ENCODE results near the gene DLG5.

The DLG5 gene

DNA sequence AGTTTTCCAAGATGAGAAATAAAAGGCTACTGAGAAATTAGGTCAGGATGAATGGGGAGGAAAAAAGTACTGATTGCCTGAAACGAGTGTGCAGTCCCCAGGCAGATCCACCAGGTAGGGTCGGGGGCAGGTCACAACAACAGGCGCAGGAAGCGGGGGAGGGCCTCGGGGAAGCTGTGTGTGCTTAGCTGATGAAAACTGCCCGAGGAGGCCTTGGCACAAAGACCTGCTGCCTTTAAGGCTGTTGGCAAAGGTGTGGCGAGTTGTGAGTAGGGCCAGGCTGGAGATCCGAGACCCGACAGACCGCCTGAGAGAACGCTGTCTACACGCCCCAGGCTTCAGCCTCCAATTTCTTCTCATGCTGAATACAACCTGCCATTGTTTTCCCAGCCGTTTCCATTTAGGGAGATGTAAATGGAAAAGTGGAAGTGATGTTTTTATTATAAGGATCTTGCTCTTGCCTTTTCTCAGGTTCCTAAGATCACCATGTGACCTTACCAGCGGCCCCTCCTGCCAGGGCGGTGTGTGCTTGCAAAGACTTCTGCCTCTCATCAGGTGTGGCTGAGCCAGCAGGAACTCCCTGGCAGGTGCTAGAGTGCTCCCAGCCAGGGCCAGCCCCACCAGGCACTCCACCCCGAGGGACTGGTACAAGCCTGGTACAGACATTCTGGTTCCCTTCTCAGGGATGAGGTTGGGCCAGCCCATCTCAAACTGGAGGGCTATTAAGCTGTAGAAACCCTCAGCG is 60.8 kb downstream of the DLG5 start:
- DNase-seq (ENCODE audit: low read depth) = no peak

DNA sequence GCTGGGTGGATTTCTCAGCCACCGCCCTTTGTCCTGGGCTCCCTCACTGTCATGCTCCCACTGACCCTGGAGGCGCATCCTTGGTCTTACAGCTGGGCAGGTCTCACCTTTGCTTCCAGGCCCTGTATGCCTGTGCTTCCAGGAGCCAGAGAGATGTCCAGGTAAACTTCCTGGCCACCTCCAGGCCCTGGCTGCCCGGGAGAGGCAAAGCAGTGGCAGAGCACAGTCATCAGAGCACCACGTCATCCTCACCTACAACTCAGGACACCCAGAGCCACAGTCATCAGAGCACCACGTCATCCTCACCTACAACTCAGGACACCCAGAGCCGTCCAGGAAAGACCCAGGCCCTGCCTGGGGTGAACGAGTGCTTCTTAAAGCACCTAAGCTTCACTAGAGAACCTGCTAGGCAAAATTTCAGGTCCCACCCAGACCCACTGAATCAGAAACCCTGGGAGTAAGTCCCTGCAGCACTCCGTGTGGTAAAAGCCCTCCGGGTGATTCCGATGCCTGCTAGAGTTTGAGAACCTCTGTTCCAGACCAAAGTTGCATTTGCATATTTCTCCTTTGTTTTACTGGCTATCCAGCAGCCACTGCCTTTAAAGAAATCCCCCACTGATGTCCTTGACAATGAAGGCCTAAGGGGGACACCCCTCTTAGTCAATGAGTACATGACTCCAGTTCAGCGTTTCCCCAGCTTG is 62.3 kb downstream of the DLG5 start:
- no peak for DNase-seq (ENCODE audit: low read depth)

DNA sequence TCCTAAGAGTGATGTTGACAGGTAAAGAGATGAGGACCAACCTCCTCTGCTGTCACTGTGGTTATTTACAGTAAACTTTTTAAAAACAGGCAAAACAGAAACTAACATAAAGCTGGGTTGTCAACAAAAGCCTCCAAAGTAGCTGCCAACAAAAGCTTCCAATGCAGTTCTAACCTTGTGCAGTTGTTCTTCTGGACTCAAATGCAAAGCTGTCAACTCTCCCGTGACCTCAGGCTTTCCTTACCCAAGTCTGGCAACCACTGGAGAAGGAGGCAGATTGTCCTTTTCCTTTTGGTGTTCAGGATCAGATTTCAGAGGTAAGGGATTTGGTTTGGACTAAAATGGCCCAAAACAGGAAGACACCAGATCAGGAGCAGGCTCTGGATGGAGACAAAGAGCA is 63.1 kb downstream of the DLG5 start:
- DNase-seq (ENCODE audit: low read depth) = no peak

DNA sequence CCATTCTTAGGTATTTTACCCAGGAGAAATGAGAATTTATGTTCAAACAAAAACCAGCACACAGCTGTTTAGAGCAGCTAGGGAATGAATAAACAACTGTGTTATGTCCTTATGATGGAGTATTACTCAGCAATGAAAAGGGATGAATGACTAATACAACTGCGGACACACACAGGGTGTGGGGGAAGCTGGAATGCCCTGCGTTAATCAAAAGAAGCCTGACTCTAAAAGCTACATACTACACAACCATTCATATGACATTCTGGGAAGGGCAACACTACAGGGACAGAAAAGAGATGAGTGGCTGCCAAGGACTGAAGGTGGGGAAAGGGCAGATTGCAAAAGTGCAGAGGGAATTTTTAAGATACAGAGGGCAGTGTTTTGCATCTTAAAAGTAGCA is 64.0 kb downstream of the DLG5 start:
- DNase-seq (ENCODE audit: low read depth) = no peak

DNA sequence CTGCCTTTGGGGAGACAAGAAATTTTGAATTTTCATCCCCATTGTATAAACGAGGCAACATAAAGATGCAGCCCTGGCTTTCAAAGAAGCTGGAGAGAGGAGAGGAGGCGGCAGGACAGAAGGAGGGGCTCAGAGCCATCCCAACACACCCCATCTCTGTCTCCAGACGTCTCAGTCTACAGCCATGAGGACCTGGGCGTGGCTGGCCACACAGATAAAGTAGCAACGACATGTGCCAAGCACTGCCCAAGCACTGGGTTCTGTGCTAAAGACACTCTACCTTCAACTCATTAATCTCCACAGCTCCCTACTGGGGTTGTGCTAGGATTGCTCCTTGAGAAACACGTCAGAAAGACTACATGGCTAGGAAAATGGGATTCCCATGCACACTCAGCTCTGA is 65.2 kb downstream of the DLG5 start:
- no peak for DNase-seq (ENCODE audit: low read depth)

DNA sequence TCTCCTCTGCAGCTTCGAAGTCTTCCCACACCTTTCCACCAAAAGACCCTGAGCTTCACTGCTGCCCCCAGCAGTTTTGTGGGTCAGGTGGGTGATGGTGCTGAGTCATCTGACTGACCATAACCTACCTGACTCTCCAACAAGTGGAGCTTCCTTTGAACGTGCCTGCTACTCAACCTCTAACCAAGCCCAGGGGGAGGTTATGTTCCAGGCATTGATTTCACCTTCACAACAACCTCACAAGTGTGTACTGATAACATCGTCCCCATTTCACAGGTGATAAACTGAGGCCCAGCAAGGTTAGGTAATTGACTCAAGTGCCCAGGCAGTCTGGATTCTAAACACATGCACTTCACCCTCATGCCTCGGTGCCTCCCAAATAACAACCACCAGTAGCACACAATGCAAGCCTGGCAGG is 66.7 kb downstream of the DLG5 start:
- no peak for DNase-seq (ENCODE audit: low read depth)

DNA sequence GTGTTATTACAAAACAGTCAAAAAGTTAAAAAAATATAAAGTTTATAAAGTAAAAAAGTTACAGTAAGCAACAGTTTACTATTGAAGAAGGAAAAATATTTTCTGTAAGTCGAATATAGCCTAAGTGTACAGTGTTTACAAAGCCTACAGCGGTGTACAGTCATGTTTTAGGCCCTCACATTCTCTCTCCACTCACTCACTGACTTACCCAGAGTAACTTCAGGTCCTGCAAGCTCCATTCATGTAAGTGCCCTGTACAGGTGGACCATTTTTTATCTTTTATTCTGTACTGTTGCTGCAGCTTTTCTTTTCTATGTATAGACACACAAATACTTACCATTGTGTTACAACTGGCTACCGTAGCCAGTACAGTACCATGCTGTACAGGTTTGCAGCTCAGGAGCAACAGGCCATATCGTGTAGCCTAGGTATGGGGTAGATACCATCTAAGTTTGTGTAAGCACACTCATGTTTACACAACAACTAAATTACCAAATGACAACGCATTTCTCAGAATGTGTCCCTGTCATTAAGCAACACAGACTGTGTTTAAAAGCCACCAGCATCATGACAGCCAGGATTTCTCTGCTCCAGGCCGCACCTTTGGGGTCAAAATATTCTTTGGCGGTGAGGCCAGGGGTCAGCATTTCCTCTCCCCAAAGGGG is 67.2 kb downstream of the DLG5 start:
- no peak for DNase-seq (ENCODE audit: low read depth)

DNA sequence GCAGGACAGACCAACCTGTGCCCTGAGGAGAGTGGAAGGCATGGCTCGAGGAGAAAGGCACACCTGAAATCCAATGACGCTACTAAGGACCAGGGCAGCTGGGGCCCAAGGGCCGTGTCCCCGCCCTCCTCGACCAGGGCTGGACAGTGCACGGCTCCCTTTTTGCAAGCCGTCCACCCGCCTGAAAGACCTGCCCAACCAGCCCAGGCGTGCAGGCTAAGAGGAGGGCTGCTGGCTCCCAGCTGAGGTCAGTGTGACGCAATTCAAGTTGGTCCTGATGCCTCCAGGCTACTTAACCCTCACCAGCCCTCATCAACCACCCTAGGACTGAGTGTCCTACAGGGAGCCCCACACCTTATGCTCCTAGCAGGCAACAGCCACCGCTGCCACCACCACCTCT is 69.3 kb downstream of the DLG5 start:
- no peak for DNase-seq (ENCODE audit: low read depth)

DNA sequence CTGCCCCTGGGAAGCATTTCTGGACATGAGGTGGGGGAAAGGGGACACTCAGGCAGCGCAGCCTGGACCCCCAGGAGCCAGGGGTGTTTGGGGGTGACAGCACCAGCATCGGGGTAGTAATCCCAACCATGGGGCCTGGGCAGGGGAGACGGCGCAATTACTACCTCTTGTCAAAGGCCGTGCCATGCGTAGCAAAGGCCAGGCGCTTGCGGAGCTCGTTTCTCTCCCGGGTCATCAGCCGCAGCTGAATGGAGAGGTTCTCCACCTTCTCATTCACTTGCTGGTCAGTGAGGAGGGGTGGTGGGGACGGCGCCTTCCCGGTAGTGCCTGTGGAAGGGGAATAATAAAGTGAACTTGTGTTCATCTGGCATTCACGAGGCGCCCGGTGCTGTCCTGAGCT is 70.0 kb downstream of the DLG5 start:
- no peak for DNase-seq (ENCODE audit: low read depth)

DNA sequence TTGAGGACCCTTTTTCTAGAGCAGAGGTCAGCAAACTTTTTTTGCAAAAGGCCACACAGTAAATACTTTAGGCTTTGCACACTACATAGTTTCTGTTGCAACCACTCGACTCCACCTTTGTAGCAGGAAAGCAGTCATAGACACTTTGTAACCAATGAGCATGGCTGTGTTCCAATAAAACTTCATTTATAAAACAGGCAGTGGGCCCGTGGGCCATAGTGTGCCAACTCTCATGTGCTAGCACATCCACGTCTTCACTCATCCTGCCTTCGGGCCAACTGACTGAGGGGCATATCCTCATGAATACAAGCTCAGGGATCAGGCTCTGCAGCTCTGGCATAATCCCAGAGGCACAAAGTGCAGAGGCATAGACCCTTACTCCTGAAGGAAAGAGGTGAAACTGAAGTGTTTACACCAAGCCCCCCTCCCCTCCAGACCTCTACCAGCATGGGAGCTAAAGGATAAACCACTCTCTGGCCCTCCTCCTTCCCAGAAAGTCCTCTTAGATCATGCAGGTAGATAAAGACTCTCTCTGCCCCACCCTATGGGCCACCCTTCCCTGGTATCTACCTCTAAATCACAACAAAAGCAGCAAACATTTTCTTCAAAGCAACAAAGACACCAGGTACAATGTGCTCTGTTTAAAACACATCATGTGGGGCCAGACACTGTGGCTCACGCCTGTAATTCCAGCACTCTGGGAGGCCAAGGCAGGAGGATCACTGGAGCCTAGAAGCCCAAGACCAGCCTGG is 71.0 kb downstream of the DLG5 start:
- no peak for DNase-seq (ENCODE audit: low read depth)

DNA sequence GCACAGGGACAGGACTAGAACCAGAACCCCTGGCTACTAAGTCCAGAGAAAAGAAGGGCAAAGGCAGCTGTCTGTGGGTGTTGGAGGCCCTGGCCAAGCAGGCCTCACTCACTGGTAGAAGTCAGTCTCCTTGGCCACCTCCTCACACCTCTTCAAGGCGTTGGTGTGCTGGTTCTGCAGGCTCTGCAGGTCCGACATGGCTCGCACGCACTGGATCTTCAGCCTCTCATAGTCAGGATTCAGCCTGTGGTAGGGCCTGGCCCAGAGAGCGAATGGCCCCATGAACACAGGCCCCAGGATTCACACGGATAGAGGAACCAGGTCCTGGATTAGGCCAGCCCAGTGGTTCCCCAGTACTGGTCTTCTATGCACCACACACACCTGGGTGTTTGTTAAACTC is 72.4 kb downstream of the DLG5 start:
- DNase-seq (ENCODE audit: low read depth) = no peak

DNA sequence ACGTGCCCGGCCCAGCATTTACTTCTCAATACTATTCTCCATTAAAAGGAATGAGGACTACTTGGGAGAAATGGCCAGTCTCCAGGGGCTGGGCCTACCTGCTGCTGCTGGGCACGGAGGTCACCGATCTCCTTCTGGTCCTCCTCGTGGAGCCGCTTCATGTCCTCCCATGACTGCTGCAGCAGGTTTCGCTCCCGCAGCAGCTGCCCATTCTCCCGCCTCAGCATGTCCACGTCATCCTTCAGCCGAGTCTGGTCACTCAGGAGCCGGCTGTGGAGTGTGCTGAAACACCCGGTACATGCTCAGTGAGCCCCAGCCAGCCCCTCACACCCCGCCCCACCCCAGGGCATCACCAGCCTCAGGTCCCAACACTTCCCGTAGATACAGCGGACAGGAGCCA is 73.3 kb downstream of the DLG5 start:
- no peak for DNase-seq (ENCODE audit: low read depth)

DNA sequence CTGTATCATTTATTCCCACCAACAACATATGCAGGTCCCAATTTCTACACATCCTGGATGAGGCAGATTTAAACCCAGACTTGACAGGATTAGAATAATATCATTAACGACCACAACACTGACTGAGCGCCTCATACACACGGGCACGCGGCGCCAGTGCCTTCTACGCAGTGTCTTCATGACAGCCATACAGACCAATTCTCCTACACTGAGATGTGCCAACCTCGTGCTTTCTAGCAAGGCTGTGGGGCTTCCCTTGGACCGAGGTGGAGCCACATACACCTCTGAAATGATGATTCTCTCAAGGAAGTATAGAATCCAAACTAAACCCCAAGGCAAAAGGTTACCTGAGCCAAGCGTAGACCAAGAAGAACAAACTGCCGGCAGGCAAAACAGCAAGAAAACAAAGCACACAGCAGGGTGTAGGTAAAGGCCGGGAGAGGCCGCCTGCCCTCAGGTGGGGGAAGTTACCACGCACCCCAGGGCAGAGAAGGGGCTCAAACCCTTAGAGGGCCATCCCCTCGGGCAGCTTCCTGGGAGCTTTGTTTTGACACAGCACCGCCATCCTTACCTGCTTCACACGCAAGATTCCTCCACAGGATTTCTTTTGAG is 75.8 kb downstream of the DLG5 start:
- DNase-seq (ENCODE audit: low read depth) = no peak

DNA sequence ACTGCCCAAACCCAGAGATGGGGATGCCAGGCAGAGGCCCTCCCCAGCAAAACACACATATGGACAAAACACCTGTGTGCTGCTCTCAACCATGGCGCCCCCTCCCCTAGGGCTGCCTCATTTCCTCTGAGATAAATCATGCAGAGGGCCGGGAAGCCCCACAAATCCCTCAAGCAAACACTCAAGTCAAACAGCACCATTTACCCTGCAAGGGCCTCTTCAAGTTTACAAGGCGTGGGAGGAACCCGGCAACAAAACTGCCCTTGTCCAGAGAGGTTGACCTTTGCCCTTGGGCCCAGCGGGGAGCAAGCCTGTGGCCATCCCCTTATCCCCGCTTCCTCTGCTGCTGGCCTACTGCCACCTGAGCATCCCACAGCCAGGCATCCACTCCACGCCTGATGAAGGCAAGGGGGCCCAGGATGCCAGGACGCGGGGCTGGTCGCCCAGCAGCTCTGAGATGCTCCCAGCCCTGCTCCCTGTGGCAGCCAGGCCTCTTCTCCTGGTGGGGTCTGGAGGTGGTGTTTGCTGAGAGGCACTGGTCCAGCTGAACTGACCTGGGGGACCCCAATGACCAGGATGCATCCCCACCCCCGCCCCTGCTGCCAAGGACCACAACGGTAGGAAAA is 77.4 kb downstream of the DLG5 start:
- DNase-seq (ENCODE audit: low read depth) = no peak

DNA sequence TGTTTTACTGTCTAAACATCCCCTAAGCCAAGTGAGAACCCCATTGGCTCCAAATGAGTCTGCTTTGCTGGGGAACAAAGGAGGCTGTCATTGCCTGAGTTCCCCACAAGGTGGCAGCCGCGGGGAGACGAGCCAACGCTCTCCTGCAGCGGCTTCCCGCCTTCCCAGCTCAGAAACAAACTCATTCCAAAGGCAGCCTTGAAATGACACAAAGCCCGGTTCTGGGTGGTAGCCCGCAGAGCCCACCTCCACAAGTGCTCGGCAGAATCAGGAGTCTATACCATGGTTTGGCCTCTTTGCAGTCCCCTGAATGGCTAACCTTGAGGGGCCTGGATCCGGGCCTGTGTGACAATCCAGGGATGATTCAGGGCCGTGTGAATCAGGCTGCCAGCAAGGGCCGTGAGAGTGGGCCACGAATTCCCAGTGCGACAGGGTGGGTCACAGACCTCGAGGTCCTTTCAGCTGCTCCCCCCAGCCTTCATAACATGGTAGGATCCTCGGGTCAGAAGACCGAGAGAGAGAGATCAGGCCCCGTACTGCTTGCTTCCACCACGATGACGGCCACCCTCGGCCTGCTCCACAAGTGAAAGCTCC is 79.7 kb downstream of the DLG5 start:
- DNase-seq (ENCODE audit: low read depth) = peak; percentile 41

DNA sequence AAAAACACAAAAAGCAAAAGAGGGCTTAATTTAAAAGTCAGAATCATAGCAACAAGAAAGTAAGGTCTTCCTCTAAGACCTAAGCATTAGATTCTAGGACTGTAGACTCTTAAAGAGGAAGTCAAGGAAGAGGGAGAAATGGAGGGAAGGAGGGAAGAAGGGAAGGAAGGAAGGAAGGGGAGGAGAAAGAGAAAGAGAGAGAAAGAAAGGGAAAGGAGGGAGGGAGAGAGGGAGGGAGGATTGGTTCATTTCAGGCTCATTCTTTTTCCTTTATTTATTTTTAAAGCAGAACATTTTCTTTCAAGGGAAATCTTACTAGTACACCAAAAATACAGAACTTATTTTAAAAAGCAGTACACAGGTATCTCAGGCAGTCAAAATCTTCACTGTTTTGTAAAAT is 81.1 kb downstream of the DLG5 start:
- no peak for DNase-seq (ENCODE audit: low read depth)

DNA sequence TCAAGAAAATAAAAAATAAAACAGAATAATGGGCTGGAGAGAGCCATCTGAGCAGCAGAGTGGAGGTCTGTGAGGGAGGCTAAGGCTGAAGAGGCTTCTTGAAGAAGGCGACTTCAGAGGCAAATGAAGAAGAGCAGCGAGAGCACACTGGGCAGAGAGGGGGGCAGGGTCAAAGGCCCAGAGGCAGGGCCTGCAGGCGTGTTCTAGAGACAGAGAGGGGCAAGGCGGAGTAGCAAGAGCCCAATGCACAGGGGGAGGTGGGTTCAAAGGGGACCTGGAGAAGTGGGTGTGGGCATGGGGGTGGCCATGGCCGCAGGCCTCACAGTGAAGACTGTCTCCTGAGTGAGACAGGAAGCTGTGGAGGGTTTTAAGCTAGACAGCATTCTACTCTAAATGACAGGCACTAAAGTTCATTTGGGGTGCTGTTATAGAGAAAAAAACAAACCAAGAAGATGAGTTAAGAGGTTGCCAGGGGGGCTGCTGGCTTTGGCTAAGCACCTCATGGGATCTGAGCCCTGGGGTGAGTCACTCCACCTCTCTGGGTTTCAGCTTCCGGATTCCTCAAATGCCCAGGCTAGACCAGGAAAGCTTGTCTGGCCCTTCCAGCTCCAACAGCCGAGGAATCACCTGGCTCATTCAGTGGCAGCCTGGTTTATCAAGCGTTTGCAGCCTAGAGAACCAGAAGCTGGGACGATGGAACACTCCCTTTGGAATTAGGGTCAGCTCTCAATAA is 81.7 kb downstream of the DLG5 start:
- DNase-seq (ENCODE audit: low read depth) = no peak

DNA sequence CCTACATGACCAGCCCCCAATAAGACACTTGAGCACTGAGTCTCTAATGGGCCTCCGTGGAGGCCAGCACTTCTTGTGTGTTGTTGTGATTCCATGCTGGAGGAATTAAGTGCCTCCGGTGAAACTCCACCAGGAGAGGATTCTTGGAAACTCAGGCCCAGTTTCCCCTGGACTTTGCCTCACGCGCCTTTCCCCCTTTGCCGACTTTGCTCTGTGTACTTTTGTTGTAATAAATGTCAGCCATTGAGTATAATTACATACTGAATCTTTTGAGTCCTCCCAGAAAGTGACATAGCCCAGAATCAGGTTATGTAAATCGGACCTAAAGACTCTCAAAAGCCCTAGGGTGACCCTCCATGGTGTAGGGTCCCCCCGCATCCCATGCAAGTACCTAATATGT is 82.4 kb downstream of the DLG5 start:
- no peak for DNase-seq (ENCODE audit: low read depth)

DNA sequence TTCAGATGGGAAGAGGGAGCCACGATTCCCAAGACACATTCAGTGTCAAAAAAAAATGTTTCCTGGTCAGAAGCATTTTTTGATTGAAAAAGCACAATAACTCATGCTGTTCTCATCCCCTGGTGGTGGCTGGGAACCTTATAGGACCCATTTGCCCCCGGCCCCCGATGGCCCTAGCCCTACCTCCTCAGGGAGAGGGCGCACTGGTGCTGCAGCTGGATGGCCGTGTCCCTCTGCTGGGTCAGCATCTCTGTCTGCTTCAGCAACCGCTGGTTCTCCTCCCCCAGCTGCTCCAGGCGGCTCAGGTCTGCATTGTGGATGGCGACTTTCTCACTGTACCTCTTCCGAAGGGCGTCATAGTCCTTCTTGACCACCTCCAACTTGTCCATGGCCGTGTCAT is 83.3 kb downstream of the DLG5 start:
- DNase-seq (ENCODE audit: low read depth) = no peak

DNA sequence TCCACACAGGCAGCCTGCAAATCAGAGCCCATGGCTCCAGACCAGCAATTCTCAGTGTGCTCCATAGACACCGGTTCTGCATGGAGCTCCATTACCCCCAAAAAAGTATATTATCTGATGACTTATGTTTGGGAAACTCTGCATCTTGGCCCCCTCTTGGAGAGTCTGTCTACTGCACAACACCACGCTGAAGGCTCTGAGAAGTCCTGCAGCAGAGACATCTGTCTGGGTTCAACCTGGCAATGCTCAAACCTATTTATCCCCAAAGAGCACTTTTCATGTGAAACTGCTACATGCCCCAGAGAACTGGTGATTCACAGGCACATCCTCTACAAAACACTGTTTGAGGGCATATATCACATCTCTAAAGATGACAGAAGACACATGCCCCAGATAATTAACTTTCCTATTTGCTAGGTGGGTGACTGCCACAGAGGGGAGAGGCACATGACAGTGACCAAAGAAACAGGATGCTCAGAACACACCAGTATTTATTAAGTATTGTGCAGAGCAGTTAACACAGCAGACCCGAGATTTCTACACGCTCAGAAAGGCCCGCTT is 83.8 kb downstream of the DLG5 start:
- DNase-seq (ENCODE audit: low read depth) = no peak

Data from stimulated activated CD8-positive, alpha-beta memory T cell treated with anti-CD3 and anti-CD28 coated beads, Interleukin-7, amount 100 ng/mL, for 24 hours (primary cell).